LNCaP clone FGC (cell line): ENCODE results near the gene BTD.

Source experiments
- DNase-seq: peaks from one replicate; pipeline ENCODE4 v3.0.0-alpha.2; 2011; ENCODE audit warnings: low read depth
- H3K4me3 ChIP-seq: 2 replicates; pipeline ENCODE4 v1.5.1; 2011; ENCODE audit warnings: mild to moderate bottlenecking, low read depth, low read length, control low read depth
- TF ChIP-seq, protein P1 (sequence below): IDR thresholded peaks from 2 replicates; pipeline ENCODE4 v1.5.1; 2012; ENCODE audit warnings: mild to moderate bottlenecking; ENCODE audit not compliant: control insufficient read depth, insufficient read depth; ENCODE audit errors: extremely low read depth

The BTD gene

DNA sequence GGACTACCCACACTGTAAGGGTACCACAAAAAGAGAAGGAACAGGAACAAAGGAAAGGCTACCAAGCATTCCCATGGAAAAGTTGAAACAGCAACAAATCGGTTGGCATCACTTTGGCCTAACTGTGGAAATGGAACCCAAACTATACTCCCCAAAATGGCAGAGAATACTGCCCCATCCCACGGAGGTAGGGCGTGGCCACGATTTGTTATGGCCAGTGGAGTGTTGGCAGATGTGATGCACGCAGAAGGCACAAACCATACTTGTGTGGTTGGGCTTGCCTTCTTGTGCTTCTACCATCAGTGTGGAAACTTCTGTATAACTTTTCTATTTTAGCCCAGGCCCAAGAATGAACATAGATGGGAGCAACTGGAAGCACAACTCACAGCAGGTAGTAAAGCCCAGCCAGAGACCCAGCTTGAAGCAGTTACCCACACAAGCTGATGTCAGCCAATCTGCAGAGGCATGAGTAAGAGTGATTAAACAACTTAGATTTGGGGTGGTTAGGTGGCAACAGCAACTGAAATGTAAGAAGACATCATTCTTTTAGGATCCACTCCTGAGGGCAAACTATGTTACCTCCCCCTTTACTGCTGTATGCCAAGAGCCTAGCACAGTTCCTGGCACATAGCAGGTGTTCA, 64.1 kb downstream of the BTD start:
- no peak for DNase-seq
- TF ChIP-seq, protein P1, sequence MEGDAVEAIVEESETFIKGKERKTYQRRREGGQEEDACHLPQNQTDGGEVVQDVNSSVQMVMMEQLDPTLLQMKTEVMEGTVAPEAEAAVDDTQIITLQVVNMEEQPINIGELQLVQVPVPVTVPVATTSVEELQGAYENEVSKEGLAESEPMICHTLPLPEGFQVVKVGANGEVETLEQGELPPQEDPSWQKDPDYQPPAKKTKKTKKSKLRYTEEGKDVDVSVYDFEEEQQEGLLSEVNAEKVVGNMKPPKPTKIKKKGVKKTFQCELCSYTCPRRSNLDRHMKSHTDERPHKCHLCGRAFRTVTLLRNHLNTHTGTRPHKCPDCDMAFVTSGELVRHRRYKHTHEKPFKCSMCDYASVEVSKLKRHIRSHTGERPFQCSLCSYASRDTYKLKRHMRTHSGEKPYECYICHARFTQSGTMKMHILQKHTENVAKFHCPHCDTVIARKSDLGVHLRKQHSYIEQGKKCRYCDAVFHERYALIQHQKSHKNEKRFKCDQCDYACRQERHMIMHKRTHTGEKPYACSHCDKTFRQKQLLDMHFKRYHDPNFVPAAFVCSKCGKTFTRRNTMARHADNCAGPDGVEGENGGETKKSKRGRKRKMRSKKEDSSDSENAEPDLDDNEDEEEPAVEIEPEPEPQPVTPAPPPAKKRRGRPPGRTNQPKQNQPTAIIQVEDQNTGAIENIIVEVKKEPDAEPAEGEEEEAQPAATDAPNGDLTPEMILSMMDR = no peak
- H3K4me3 ChIP-seq = no peak overlapping the region

DNA sequence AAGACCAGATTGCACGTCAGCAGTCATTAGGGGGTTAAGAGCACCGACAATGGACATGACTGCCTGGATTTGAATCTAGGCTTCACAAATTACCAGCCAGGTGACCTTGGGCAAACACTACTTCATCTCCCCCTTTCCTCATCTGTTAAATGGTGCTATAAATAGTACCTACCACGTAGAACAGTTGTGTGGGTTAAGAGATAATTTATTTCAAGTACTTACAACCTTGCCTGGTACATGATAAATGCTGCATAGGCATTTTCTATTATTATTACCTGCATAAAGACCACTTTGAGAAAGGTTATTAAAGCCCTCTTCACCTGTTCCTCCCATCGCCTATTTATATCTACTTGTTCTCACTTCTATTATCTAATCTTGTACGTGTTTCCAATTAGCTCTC, 64.7 kb downstream of the BTD start:
- DNase-seq = no peak
- no peak overlapping the region for H3K4me3 ChIP-seq
- TF ChIP-seq, protein P1 = no peak

- no peak overlapping the region for H3K4me3 ChIP-seq
- no peak for DNase-seq
- TF ChIP-seq, protein P1 = no peak
These were observed 65.9 kb downstream of the BTD start for GRCh38 chr3:15667484-15667883.

GRCh38 chr3:15673536-15673935, 72.0 kb downstream of the BTD start:
- DNase-seq = no peak
- no peak overlapping the region for H3K4me3 ChIP-seq
- TF ChIP-seq, protein P1 = no peak

GRCh38 chr3:15676259-15676658, 74.7 kb downstream of the BTD start:
- DNase-seq = no peak
- TF ChIP-seq, protein P1 = no peak
- no peak overlapping the region for H3K4me3 ChIP-seq

GRCh38 chr3:15679306-15679705, 77.8 kb downstream of the BTD start:
- TF ChIP-seq, protein P1 = no peak
- DNase-seq = no peak
- no peak overlapping the region for H3K4me3 ChIP-seq

GRCh38 chr3:15681668-15682067, 80.1 kb downstream of the BTD start:
- no peak for DNase-seq
- TF ChIP-seq, protein P1 = no peak
- no peak overlapping the region for H3K4me3 ChIP-seq
